SK-N-SH treated with all-trans-retinoic acid at 6 μM for 48 hours (cell line): ENCODE results near the gene DRD4.

Source experiments
- ATAC-seq: fragments of 200-7000 bp; cut with Tn5 transposase; 3 replicates; pipeline ENCODE4 v1.9.1; 2020; ENCODE audit warnings: mild to moderate bottlenecking, moderate library complexity
- BACH2 ChIP-seq: fragments of 250-450 bp; sonication (Bioruptor Pico); IDR thresholded peaks from 2 replicates; pipeline ENCODE4 v1.9.0; 2021; ENCODE audit warnings: mild to moderate bottlenecking, borderline replicate concordance
- CSDC2 ChIP-seq: fragments of 250-450 bp; sonication (Bioruptor Pico); IDR thresholded peaks from 2 replicates; pipeline ENCODE4 v1.5.0; 2020; ENCODE audit warnings: mild to moderate bottlenecking, moderate library complexity
- ESRRG ChIP-seq: fragments of 250-450 bp; sonication (Bioruptor Pico); IDR thresholded peaks from 2 replicates; pipeline ENCODE4 v1.6.1; 2021; ENCODE audit warnings: mild to moderate bottlenecking
- GLIS3 ChIP-seq: fragments of 250-450 bp; sonication (Bioruptor Pico); IDR thresholded peaks from 2 replicates; pipeline ENCODE4 v1.5.0; 2020; ENCODE audit warnings: mild to moderate bottlenecking, moderate library complexity
- ISL1 ChIP-seq: fragments of 250-450 bp; sonication (Bioruptor Pico); IDR thresholded peaks from 2 replicates; pipeline ENCODE4 v2.1.2; 2022; ENCODE audit warnings: mild to moderate bottlenecking, moderate library complexity
- OSR1 ChIP-seq: fragments of 250-450 bp; sonication (Bioruptor Pico); IDR thresholded peaks from 2 replicates; pipeline ENCODE4 v1.8.0; 2022; ENCODE audit warnings: moderate library complexity, mild to moderate bottlenecking, inconsistent platforms
- PPARA ChIP-seq: fragments of 250-450 bp; sonication (Bioruptor Pico); IDR thresholded peaks from 2 replicates; pipeline ENCODE4 v1.5.0; 2020; ENCODE audit warnings: mild to moderate bottlenecking, borderline replicate concordance
- RARB ChIP-seq: fragments of 250-450 bp; sonication (Bioruptor Pico); IDR thresholded peaks from 2 replicates; pipeline ENCODE4 v1.8.0; 2021; ENCODE audit warnings: mild to moderate bottlenecking, moderate library complexity
- SNAI2 ChIP-seq: fragments of 250-450 bp; sonication (Bioruptor Pico); IDR thresholded peaks from 2 replicates; pipeline ENCODE4 v1.5.0; 2020; ENCODE audit warnings: mild to moderate bottlenecking, moderate library complexity
- TCF4 ChIP-seq: fragments of 250-450 bp; sonication (Bioruptor Pico); IDR thresholded peaks from 2 replicates; pipeline ENCODE4 v1.8.0; 2021; ENCODE audit warnings: mild to moderate bottlenecking, moderate library complexity, borderline replicate concordance
- TOX ChIP-seq: fragments of 250-450 bp; sonication (Bioruptor Pico); IDR thresholded peaks from 2 replicates; pipeline ENCODE4 v1.8.0; 2021; ENCODE audit warnings: mild to moderate bottlenecking, moderate library complexity, borderline replicate concordance
- ZC3H10 ChIP-seq: fragments of 250-450 bp; sonication (Bioruptor Pico); IDR thresholded peaks from 2 replicates; pipeline ENCODE4 v1.5.1; 2021; ENCODE audit warnings: mild to moderate bottlenecking, moderate library complexity
- ZFP30 ChIP-seq: fragments of 450-650 bp; formaldehyde crosslinking; IDR thresholded peaks from 2 replicates; pipeline ENCODE4 v1.5.0; 2022; ENCODE audit warnings: mild to moderate bottlenecking, moderate library complexity
- ZNF565 ChIP-seq: fragments of 450-650 bp; formaldehyde crosslinking; conservative IDR thresholded peaks from 2 replicates; pipeline ENCODE4 v1.5.0; 2020; ENCODE audit warnings: low read depth, mild to moderate bottlenecking, moderate library complexity
- ZNF70 ChIP-seq: fragments of 450-650 bp; formaldehyde crosslinking; IDR thresholded peaks from 2 replicates; pipeline ENCODE4 v1.5.0; 2020; ENCODE audit warnings: mild to moderate bottlenecking, moderate library complexity
- ZNF8 ChIP-seq: fragments of 450-650 bp; formaldehyde crosslinking; IDR thresholded peaks from 2 replicates; pipeline ENCODE4 v1.5.0; 2020; ENCODE audit warnings: mild to moderate bottlenecking, moderate library complexity
- TF ChIP-seq, protein P1 (sequence below): fragments of 250-450 bp; sonication (Bioruptor Pico); IDR thresholded peaks from 2 replicates; pipeline ENCODE4 v1.8.0; 2020; ENCODE audit warnings: mild to moderate bottlenecking, moderate library complexity, borderline replicate concordance
- TF ChIP-seq, protein P2 (sequence below): fragments of 250-450 bp; sonication (Bioruptor Pico); IDR thresholded peaks from 2 replicates; pipeline ENCODE4 v1.8.0; 2021; ENCODE audit warnings: low read depth, mild to moderate bottlenecking, moderate library complexity, borderline replicate concordance
- TF ChIP-seq, protein P3 (sequence below): fragments of 250-450 bp; sonication (Bioruptor Pico); IDR thresholded peaks from 2 replicates; pipeline ENCODE4 v1.5.1; 2020; ENCODE audit warnings: low read depth, mild to moderate bottlenecking, moderate library complexity
- TF ChIP-seq, protein P4 (sequence below): fragments of 250-450 bp; sonication (Bioruptor Pico); IDR thresholded peaks from 2 replicates; pipeline ENCODE4 v1.5.0; 2020; ENCODE audit warnings: mild to moderate bottlenecking, moderate library complexity

DRD4 gene

DNA sequence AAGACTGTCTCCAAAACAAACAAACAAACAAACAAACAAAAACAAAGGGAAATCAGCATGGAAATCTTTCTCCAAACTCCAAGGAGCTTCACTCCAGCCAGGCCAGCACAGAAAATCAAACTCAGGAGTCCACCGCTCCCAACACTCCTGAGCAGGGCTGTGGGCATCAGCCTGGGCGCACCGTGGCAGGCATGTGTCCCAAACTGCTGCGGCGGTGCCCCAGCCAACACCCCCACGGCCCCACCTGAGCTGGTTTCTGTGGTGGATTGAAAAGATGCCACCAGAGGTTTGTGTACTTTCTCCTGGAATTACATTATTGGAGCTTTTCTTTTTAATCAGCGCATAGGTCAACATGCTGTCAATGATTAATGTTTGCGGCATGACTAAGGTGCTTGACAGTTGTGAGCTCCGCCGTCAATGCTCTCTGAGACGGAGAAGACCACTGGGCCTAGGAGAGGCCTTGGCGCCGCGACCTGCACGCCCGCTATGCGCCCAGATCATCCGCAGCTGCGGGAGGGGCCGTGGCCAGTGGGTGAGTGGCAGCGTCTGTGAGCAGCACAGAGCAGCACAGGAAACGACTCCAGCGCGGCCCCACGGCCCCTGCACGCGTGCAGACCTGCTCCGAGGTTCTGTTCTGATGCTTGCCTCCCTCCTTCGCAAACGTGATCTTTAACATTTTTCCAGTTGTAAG lies 18.1 kb downstream of the DRD4 start (continued):
- TF ChIP-seq, protein P1, sequence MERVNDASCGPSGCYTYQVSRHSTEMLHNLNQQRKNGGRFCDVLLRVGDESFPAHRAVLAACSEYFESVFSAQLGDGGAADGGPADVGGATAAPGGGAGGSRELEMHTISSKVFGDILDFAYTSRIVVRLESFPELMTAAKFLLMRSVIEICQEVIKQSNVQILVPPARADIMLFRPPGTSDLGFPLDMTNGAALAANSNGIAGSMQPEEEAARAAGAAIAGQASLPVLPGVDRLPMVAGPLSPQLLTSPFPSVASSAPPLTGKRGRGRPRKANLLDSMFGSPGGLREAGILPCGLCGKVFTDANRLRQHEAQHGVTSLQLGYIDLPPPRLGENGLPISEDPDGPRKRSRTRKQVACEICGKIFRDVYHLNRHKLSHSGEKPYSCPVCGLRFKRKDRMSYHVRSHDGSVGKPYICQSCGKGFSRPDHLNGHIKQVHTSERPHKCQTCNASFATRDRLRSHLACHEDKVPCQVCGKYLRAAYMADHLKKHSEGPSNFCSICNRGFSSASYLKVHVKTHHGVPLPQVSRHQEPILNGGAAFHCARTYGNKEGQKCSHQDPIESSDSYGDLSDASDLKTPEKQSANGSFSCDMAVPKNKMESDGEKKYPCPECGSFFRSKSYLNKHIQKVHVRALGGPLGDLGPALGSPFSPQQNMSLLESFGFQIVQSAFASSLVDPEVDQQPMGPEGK (CRISPR knock-in tag), result no peak
- TF ChIP-seq CSDC2 (no peak), TCF4 (CRISPR knock-in tag) (no peak), RARB (CRISPR knock-in tag) (no peak), ZNF8 (CRISPR knock-in tag) (no peak), ZNF565 (CRISPR knock-in tag) (no peak), ZC3H10 (CRISPR knock-in tag) (no peak), GLIS3 (CRISPR knock-in tag) (no peak), BACH2 (CRISPR knock-in tag) (no peak), ISL1 (CRISPR knock-in tag) (no peak)
- TF ChIP-seq, protein P2, sequence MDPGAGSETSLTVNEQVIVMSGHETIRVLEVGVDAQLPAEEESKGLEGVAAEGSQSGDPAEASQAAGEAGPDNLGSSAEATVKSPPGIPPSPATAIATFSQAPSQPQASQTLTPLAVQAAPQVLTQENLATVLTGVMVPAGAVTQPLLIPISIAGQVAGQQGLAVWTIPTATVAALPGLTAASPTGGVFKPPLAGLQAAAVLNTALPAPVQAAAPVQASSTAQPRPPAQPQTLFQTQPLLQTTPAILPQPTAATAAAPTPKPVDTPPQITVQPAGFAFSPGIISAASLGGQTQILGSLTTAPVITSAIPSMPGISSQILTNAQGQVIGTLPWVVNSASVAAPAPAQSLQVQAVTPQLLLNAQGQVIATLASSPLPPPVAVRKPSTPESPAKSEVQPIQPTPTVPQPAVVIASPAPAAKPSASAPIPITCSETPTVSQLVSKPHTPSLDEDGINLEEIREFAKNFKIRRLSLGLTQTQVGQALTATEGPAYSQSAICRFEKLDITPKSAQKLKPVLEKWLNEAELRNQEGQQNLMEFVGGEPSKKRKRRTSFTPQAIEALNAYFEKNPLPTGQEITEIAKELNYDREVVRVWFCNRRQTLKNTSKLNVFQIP (CRISPR knock-in tag), result no peak
- TF ChIP-seq, all 23 proteins: peak for 0

DNA sequence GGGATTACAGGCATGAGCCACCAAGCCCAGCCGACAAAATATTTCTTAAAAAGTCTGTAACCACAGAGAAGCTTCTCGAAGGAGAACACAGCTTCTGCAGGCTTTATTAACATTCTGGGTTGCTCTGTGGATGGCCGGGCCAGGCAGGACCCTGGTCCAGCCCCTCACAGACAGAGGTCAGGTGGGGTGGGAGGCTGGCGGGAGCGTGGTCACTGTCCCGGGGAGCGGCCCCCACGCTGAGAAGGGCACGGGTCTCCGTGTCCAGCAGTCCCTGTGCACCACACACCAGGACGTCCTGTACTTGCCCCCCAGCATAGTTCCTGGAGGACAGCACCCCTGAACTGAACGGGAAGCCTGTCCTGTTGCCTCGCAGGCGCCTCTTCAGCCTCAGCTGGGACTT lies 19.4 kb downstream of the DRD4 start:
- ATAC-seq, result no peak

DNA sequence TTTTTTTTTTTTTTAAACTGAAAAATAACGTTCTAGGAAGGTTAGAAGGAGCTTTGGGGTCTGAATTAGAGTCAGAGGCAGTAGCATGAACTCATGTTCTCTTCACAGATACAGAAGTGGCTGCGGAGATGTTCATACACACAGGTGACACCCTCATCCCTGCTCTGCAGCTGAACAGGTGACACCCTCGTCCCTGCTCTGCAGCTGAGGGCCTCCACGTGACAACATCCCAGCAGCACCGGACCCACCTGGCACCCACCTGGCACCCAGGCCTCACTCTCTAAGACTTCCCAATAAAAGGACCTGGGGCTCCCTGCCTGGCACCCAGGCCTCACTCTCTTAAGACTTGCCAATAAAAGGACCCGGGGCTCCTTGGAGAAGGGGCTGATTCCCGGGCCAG lies 19.8 kb downstream of the DRD4 start:
- TF ChIP-seq BACH2 (CRISPR knock-in tag) (no peak), ESRRG (CRISPR knock-in tag) (no peak), ZNF70 (CRISPR knock-in tag) (no peak), GLIS3 (CRISPR knock-in tag) (no peak), ISL1 (CRISPR knock-in tag) (no peak), OSR1 (CRISPR knock-in tag) (no peak), ZNF8 (CRISPR knock-in tag) (no peak), PPARA (CRISPR knock-in tag) (no peak), TOX (CRISPR knock-in tag) (no peak), ZC3H10 (CRISPR knock-in tag) (no peak), ZNF565 (CRISPR knock-in tag) (no peak), TCF4 (CRISPR knock-in tag) (no peak), CSDC2 (no peak)
- TF ChIP-seq, protein P1 (CRISPR knock-in tag), result no peak
- TF ChIP-seq, protein P2 (CRISPR knock-in tag), result no peak
- TF ChIP-seq, protein P3, sequence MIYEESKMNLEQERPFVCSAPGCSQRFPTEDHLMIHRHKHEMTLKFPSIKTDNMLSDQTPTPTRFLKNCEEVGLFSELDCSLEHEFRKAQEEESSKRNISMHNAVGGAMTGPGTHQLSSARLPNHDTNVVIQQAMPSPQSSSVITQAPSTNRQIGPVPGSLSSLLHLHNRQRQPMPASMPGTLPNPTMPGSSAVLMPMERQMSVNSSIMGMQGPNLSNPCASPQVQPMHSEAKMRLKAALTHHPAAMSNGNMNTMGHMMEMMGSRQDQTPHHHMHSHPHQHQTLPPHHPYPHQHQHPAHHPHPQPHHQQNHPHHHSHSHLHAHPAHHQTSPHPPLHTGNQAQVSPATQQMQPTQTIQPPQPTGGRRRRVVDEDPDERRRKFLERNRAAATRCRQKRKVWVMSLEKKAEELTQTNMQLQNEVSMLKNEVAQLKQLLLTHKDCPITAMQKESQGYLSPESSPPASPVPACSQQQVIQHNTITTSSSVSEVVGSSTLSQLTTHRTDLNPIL (CRISPR knock-in tag), result no peak
- ATAC-seq, result no peak

More for the DNA sequence above, 19.4 kb downstream of the DRD4 start:
- no peak for TF ChIP-seq BACH2 (CRISPR knock-in tag)
- TF ChIP-seq PPARA (CRISPR knock-in tag), result no peak
- TF ChIP-seq, protein P1 (CRISPR knock-in tag), result no peak
- no peak for TF ChIP-seq ZFP30 (CRISPR knock-in tag)
- TF ChIP-seq, protein P4, sequence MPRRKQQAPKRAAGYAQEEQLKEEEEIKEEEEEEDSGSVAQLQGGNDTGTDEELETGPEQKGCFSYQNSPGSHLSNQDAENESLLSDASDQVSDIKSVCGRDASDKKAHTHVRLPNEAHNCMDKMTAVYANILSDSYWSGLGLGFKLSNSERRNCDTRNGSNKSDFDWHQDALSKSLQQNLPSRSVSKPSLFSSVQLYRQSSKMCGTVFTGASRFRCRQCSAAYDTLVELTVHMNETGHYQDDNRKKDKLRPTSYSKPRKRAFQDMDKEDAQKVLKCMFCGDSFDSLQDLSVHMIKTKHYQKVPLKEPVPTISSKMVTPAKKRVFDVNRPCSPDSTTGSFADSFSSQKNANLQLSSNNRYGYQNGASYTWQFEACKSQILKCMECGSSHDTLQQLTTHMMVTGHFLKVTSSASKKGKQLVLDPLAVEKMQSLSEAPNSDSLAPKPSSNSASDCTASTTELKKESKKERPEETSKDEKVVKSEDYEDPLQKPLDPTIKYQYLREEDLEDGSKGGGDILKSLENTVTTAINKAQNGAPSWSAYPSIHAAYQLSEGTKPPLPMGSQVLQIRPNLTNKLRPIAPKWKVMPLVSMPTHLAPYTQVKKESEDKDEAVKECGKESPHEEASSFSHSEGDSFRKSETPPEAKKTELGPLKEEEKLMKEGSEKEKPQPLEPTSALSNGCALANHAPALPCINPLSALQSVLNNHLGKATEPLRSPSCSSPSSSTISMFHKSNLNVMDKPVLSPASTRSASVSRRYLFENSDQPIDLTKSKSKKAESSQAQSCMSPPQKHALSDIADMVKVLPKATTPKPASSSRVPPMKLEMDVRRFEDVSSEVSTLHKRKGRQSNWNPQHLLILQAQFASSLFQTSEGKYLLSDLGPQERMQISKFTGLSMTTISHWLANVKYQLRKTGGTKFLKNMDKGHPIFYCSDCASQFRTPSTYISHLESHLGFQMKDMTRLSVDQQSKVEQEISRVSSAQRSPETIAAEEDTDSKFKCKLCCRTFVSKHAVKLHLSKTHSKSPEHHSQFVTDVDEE, result no peak
- TF ChIP-seq SNAI2 (CRISPR knock-in tag), result no peak
